HG03565 (cell line): ENCODE results near the gene ARAP1.

Experiments used
- ATAC-seq: cut with Tn5 transposase; IDR thresholded peaks from one replicate; pipeline ENCODE4 v1.9.1; 2021; ENCODE audit warnings: mild to moderate bottlenecking, moderate library complexity; ENCODE audit not compliant: unreplicated experiment

ARAP1 gene

GRCh38 chr11:72725724-72726028 lies 26.5 kb downstream of the ARAP1 start:
- ATAC-seq: no peak

- no peak for ATAC-seq
Measured at GRCh38 chr11:72724851-72725723, 27.1 kb downstream of the ARAP1 start.

GRCh38 chr11:72724021-72724551 lies 28.1 kb downstream of the ARAP1 start:
- no peak for ATAC-seq

GRCh38 chr11:72723508-72723907 lies 28.7 kb downstream of the ARAP1 start:
- no peak for ATAC-seq

- peak; percentile 66 for ATAC-seq
Measured at GRCh38 chr11:72722050-72722748, 30.0 kb downstream of the ARAP1 start.

GRCh38 chr11:72721689-72722049 lies 30.5 kb downstream of the ARAP1 start:
- no peak for ATAC-seq

GRCh38 chr11:72721276-72721675 lies 30.9 kb downstream of the ARAP1 start:
- no peak for ATAC-seq

- no peak for ATAC-seq
Measured at GRCh38 chr11:72720784-72721183, 31.4 kb downstream of the ARAP1 start.

- no peak for ATAC-seq
Measured at GRCh38 chr11:72720047-72720446, 32.2 kb downstream of the ARAP1 start.

- ATAC-seq: no peak
Measured at GRCh38 chr11:72719551-72719950, 32.7 kb downstream of the ARAP1 start.

- ATAC-seq: no peak
Measured at GRCh38 chr11:72719144-72719543, 33.1 kb downstream of the ARAP1 start.

- no peak for ATAC-seq
Measured at GRCh38 chr11:72718101-72718501, 34.1 kb downstream of the ARAP1 start.

GRCh38 chr11:72716788-72717435 lies 35.3 kb downstream of the ARAP1 start:
- no peak for ATAC-seq

- no peak for ATAC-seq
Measured at GRCh38 chr11:72716290-72716689, 35.9 kb downstream of the ARAP1 start.

- ATAC-seq: no peak
Measured at GRCh38 chr11:72712841-72713240, 39.4 kb downstream of the ARAP1 start.

GRCh38 chr11:72712168-72712751 lies 39.9 kb downstream of the ARAP1 start:
- ATAC-seq: no peak

GRCh38 chr11:72711141-72711540 lies 41.1 kb downstream of the ARAP1 start:
- no peak for ATAC-seq

- ATAC-seq: no peak
Measured at GRCh38 chr11:72710278-72710677, 41.9 kb downstream of the ARAP1 start.

- ATAC-seq: no peak
Measured at GRCh38 chr11:72709478-72710238, 42.5 kb downstream of the ARAP1 start.

- ATAC-seq: no peak
Measured at GRCh38 chr11:72707032-72707431, 45.2 kb downstream of the ARAP1 start.

- no peak for ATAC-seq
Measured at GRCh38 chr11:72706579-72706978, 45.6 kb downstream of the ARAP1 start.
